Neural cell (in vitro differentiated cells): ENCODE results near the gene OGFOD1. TPM values are rescaled to one million over a fixed set of nuclear protein-coding genes. Genes with fewer than 3 reads are reported as not detected.

Source experiments
- H2AFZ ChIP-seq: fragments of 200-600, 300-800 bp; sonication (generic), shearing (Covaris generic); 2 replicates; pipeline ENCODE4 v1.6.0; 2014; ENCODE audit warnings: low read depth, mild to moderate bottlenecking, antibody characterized with exemption, low read length, moderate library complexity
- H3F3A ChIP-seq: fragments of 200-600 bp; shearing (Covaris generic); 2 replicates; pipeline ENCODE4 v1.6.1; 2016; ENCODE audit warnings: mild to moderate bottlenecking, moderate library complexity, mixed read lengths, antibody characterized with exemption, low read length; ENCODE audit not compliant: insufficient read depth, poor library complexity, severe bottlenecking
- H3K27ac ChIP-seq: fragments of 200-600, 300-800 bp; sonication (generic), shearing (Covaris generic); 2 replicates; pipeline ENCODE4 v1.5.1; 2014; ENCODE audit warnings: mild to moderate bottlenecking, low read length, moderate library complexity
- H3K27me3 ChIP-seq: fragments of 300-800, 200-600 bp; sonication (generic), shearing (Covaris generic); 2 replicates; pipeline ENCODE4 v1.6.0; 2014; ENCODE audit warnings: mild to moderate bottlenecking, low read depth, low read length, moderate library complexity; ENCODE audit not compliant: insufficient read depth
- H3K36me3 ChIP-seq: fragments of 300-800, 200-600 bp; sonication (generic), shearing (Covaris generic); 2 replicates; pipeline ENCODE4 v1.5.1; 2014; ENCODE audit warnings: mild to moderate bottlenecking, antibody characterized with exemption, low read length, moderate library complexity; ENCODE audit not compliant: insufficient read depth
- H3K4me2 ChIP-seq: fragments of 300-800, 200-600 bp; sonication (generic), shearing (Covaris generic); 2 replicates; pipeline ENCODE4 v1.6.0; 2014; ENCODE audit warnings: mild to moderate bottlenecking, low read length
- H3K4me3 ChIP-seq: fragments of 300-800, 200-600 bp; sonication (generic), shearing (Covaris generic); 2 replicates; pipeline ENCODE4 v1.5.1; 2014; ENCODE audit warnings: mild to moderate bottlenecking, low read length, moderate library complexity
- H3K79me2 ChIP-seq: fragments of 200-600 bp; shearing (Covaris generic); replicated peaks from 2 replicates; pipeline ENCODE4 v1.6.0; 2014; ENCODE audit warnings: mild to moderate bottlenecking, low read length, moderate library complexity; ENCODE audit not compliant: insufficient read depth
- H3K9ac ChIP-seq: fragments of 300-800, 200-600 bp; sonication (generic), shearing (Covaris generic); 2 replicates; pipeline ENCODE4 v1.6.1; 2016; ENCODE audit warnings: mild to moderate bottlenecking, low read length, mixed read lengths
- H3K9me2 ChIP-seq: fragments of 200-600 bp; shearing (Covaris generic); 2 replicates; pipeline ENCODE4 v1.6.1; 2016; ENCODE audit warnings: mild to moderate bottlenecking, low read length, mixed read lengths; ENCODE audit not compliant: insufficient read depth
- H3K9me3 ChIP-seq: fragments of 200-600, 300-800 bp; sonication (generic), shearing (Covaris generic); 2 replicates; pipeline ENCODE4 v1.6.1; 2016; ENCODE audit warnings: mild to moderate bottlenecking, mixed run types, low read length, moderate library complexity, mixed read lengths
- H4K20me1 ChIP-seq: fragments of 200-600 bp; shearing (Covaris generic); 2 replicates; pipeline ENCODE4 v1.6.1; 2016; ENCODE audit warnings: mild to moderate bottlenecking, mixed run types; ENCODE audit not compliant: insufficient read depth
- EP300 ChIP-seq: fragments of 450-650 bp; conservative IDR thresholded peaks from 2 replicates; pipeline ENCODE4 v1.6.1; 2014; ENCODE audit warnings: antibody characterized with exemption, mild to moderate bottlenecking, moderate library complexity; ENCODE audit not compliant: poor library complexity, severe bottlenecking
- EZH2 ChIP-seq: fragments of 200-600, 300-800 bp; shearing (Covaris generic), sonication (generic); IDR thresholded peaks from 2 replicates; pipeline ENCODE4 v1.6.1; 2014; ENCODE audit warnings: antibody characterized with exemption, low read length, borderline replicate concordance, mild to moderate bottlenecking; ENCODE audit not compliant: insufficient read depth, poor library complexity, severe bottlenecking
- MXI1 ChIP-seq: fragments of 450-650 bp; conservative IDR thresholded peaks from 2 replicates; pipeline ENCODE4 v1.6.1; 2014; ENCODE audit warnings: antibody characterized with exemption, mild to moderate bottlenecking; ENCODE audit not compliant: poor library complexity, severe bottlenecking
- POLR2AphosphoS5 ChIP-seq: IDR thresholded peaks from 2 replicates; pipeline ENCODE4 v1.6.1; 2012
- RAD21 ChIP-seq: fragments of 450-650 bp; conservative IDR thresholded peaks from 2 replicates; pipeline ENCODE4 v1.6.1; 2014; ENCODE audit warnings: antibody characterized with exemption, mild to moderate bottlenecking, moderate library complexity
- SMC3 ChIP-seq: fragments of 450-650 bp; conservative IDR thresholded peaks from 2 replicates; pipeline ENCODE4 v1.6.1; 2014; ENCODE audit warnings: antibody characterized with exemption, mild to moderate bottlenecking, moderate library complexity; ENCODE audit not compliant: poor library complexity
- TAF1 ChIP-seq: IDR thresholded peaks from 2 replicates; pipeline ENCODE4 v1.6.1; 2012; ENCODE audit warnings: low read depth
- polyA plus RNA-seq: library from polyadenylated mRNA; depleted of rRNA; stranded (reverse); fragments of >200 nt; gene quantifications from 2 replicates; pipeline ENCODE4 v1.2.3, GENCODE V29; 2014
- TF ChIP-seq, protein P1 (sequence below): fragments of 450-650 bp; IDR thresholded peaks from 2 replicates; pipeline ENCODE4 v1.5.1; 2014; ENCODE audit warnings: antibody characterized with exemption, mild to moderate bottlenecking, moderate library complexity; ENCODE audit not compliant: poor library complexity, severe bottlenecking
- TF ChIP-seq, protein P2 (sequence below): IDR thresholded peaks from 2 replicates; pipeline ENCODE4 v1.6.1; 2012; ENCODE audit warnings: borderline replicate concordance

Gene OGFOD1
- polyA plus RNA-seq, 1 donor from 2014 or later = 35.6 TPM

DNA sequence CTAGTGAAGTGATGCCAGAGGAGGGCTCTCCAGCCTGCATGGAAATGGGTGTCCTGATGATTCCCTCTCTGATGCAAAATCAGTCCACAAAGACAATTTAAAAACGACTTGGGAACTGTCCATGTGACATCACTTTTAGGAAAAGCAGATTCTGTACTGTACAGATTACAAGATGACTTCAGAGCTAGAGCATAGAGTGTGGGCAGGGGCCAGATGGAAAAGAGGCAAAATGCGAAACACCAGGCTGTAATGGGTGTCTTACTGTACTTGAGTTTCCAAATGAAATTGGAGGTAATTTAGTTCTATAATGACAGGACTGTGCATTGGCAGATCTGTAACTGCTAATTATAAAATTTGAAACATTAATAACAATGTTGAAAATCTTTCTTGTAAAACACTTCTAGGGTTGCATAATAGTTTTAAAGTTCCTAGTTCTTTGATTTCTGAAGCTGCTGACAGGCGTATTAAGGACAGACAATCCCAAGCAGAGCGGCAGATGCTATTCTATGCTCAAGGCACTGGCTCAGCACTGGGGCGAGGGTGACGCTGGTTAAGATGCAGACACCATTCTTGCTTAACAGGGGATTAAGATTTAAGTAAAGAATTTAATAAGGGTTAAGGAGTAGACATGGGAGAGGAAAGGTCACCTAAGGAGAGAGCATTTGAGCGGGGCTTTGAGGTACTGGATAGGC is 29.6 kb downstream of the OGFOD1 start:
- Histone ChIP-seq H4K20me1 (no peaks in the 10 kb centered on the region), H3K4me3 (no peak overlapping the region), H3K27ac (no peak overlapping the region), H3K36me3 (peaks cover 10% of the 10 kb centered on the region), H3K79me2 (no peaks in the 10 kb centered on the region), H3K9me3 (no peaks in the 10 kb centered on the region), H3K4me2 (no peak overlapping the region), H3K9me2 (no peaks in the 10 kb centered on the region), H2AFZ (no peak overlapping the region), H3K27me3 (no peaks in the 10 kb centered on the region), H3K9ac (no peak overlapping the region), H3F3A (no peaks in the 10 kb centered on the region)
- TF ChIP-seq SMC3 = no peak
- TF ChIP-seq, protein P1, sequence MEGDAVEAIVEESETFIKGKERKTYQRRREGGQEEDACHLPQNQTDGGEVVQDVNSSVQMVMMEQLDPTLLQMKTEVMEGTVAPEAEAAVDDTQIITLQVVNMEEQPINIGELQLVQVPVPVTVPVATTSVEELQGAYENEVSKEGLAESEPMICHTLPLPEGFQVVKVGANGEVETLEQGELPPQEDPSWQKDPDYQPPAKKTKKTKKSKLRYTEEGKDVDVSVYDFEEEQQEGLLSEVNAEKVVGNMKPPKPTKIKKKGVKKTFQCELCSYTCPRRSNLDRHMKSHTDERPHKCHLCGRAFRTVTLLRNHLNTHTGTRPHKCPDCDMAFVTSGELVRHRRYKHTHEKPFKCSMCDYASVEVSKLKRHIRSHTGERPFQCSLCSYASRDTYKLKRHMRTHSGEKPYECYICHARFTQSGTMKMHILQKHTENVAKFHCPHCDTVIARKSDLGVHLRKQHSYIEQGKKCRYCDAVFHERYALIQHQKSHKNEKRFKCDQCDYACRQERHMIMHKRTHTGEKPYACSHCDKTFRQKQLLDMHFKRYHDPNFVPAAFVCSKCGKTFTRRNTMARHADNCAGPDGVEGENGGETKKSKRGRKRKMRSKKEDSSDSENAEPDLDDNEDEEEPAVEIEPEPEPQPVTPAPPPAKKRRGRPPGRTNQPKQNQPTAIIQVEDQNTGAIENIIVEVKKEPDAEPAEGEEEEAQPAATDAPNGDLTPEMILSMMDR = no peak

DNA sequence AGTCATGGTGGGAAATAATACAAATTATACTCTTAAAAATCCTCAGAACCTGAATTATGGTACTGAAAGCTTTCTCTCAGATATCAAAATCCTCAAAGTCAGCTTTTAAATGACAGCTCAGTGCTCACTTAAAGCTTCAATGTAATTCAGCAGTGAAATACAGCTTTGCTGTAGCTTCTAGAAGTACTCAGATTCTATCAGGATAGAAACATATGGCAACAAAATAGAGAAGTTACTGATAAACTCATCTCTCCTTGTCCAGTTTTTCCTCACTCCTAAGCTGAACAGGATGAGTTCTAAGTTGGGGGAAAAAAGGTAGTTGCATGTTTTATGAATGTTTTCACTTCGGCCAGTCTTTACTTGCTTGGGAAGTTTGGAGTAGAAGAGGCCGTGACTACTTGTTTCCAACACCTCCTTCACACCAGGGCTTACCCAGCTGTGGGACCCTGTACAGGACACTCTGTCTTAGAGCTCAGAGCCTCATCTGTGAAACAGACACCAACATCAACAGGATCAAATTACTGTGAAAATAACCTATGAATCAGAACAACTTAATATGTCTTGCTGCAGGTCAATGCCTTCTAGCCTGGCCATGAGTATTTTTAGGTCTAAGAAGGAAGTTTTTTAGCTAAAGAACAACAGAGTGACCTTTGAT is 30.2 kb downstream of the OGFOD1 start:
- H4K20me1 ChIP-seq = no peaks in the 10 kb centered on the region
- H2AFZ ChIP-seq = no peak overlapping the region
- H3K4me2 ChIP-seq = no peak overlapping the region
- H3K4me3 ChIP-seq = no peak overlapping the region
- no peak overlapping the region for H3K27ac ChIP-seq
- H3K27me3 ChIP-seq = no peaks in the 10 kb centered on the region
- H3F3A ChIP-seq = no peaks in the 10 kb centered on the region
- no peaks in the 10 kb centered on the region for H3K9me3 ChIP-seq
- TF ChIP-seq SMC3 (no peak), RAD21 (no peak), EP300 (no peak), MXI1 (no peak), POLR2AphosphoS5 (no peak), EZH2 (no peak), TAF1 (no peak)
- TF ChIP-seq, protein P1 = no peak
- TF ChIP-seq, protein P2, sequence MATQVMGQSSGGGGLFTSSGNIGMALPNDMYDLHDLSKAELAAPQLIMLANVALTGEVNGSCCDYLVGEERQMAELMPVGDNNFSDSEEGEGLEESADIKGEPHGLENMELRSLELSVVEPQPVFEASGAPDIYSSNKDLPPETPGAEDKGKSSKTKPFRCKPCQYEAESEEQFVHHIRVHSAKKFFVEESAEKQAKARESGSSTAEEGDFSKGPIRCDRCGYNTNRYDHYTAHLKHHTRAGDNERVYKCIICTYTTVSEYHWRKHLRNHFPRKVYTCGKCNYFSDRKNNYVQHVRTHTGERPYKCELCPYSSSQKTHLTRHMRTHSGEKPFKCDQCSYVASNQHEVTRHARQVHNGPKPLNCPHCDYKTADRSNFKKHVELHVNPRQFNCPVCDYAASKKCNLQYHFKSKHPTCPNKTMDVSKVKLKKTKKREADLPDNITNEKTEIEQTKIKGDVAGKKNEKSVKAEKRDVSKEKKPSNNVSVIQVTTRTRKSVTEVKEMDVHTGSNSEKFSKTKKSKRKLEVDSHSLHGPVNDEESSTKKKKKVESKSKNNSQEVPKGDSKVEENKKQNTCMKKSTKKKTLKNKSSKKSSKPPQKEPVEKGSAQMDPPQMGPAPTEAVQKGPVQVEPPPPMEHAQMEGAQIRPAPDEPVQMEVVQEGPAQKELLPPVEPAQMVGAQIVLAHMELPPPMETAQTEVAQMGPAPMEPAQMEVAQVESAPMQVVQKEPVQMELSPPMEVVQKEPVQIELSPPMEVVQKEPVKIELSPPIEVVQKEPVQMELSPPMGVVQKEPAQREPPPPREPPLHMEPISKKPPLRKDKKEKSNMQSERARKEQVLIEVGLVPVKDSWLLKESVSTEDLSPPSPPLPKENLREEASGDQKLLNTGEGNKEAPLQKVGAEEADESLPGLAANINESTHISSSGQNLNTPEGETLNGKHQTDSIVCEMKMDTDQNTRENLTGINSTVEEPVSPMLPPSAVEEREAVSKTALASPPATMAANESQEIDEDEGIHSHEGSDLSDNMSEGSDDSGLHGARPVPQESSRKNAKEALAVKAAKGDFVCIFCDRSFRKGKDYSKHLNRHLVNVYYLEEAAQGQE = no peak
- no peak overlapping the region for H3K9ac ChIP-seq
- peaks cover 15% of the 10 kb centered on the region for H3K36me3 ChIP-seq
- no peaks in the 10 kb centered on the region for H3K79me2 ChIP-seq
- no peaks in the 10 kb centered on the region for H3K9me2 ChIP-seq
